Activated naive CD8-positive, alpha-beta T cell treated with anti-CD3 and anti-CD28 coated beads, Interleukin-2, amount 10 ng/mL, durations not matched to agents 7 days and 5 days (primary cell): ENCODE results near the gene MAP3K7. TPM values are rescaled to one million over a fixed set of nuclear protein-coding genes. Genes with fewer than 3 reads are reported as not detected.
A peak's percentile ranks its signal among the peaks of the same experiment; 100 is the strongest.

ENCODE experiments used
- ATAC-seq: fragments of 150-1000 bp; cut with Tn5 transposase; one replicate; pipeline ENCODE4 v1.10.0; 2021; ENCODE audit warnings: low read depth, moderate library complexity
- POLR2A ChIA-PET: fragments of 350-600 bp; sonication (Branson Sonifier 250); formaldehyde crosslinking; loops from one replicate; lab custom pipeline; 2021; ENCODE audit warnings: antibody characterized with exemption; lab: Charles Lee
- DNase-seq: peaks from one replicate; pipeline ENCODE4 v3.0.0; 2021
- H3K27ac Mint-ChIP-seq: one replicate; pipeline ENCODE4 v1.8.0; 2022; ENCODE audit warnings: mild to moderate bottlenecking, mixed read lengths
- H3K27me3 Mint-ChIP-seq: one replicate; pipeline ENCODE4 v1.8.0; 2022; ENCODE audit warnings: mild to moderate bottlenecking, moderate library complexity, mixed read lengths
- H3K36me3 Mint-ChIP-seq: one replicate; pipeline ENCODE4 v1.8.0; 2021; ENCODE audit warnings: mild to moderate bottlenecking, mixed read lengths
- H3K4me1 Mint-ChIP-seq: one replicate; pipeline ENCODE4 v1.8.0; 2021; ENCODE audit warnings: mixed read lengths
- H3K4me3 Mint-ChIP-seq: one replicate; pipeline ENCODE4 v1.8.0; 2022; ENCODE audit warnings: mild to moderate bottlenecking, moderate library complexity, mixed read lengths
- H3K9me3 Mint-ChIP-seq: one replicate; pipeline ENCODE4 v1.8.0; 2021; ENCODE audit warnings: mixed read lengths
- total RNA-seq, 2 experiments: library from RNA; stranded (reverse); gene quantifications; one replicate each; pipeline ENCODE4 v1.2.3, GENCODE V29; 2021

Gene MAP3K7
- total RNA-seq, 2 experiments from 2014 or later: 29.9 to 30.2 TPM

GRCh38 chr6:90534337-90535025 lies 52.4 kb downstream of the MAP3K7 start:
- Mint-ChIP-seq H3K27ac (peak overlapping the region; percentile 87), H3K27me3 (no peaks in the 10 kb centered on the region), H3K36me3 (peaks cover 15% of the 10 kb centered on the region), H3K4me1 (peaks cover 21% of the 10 kb centered on the region), H3K9me3 (no peaks in the 10 kb centered on the region), H3K4me3 (peak overlapping the region; percentile 44)
- POLR2A ChIA-PET: no interaction called here
- no peak for ATAC-seq
- no peak for DNase-seq

- DNase-seq (no peak), ATAC-seq (peak; percentile 96)
- no peaks in the 10 kb centered on the region for H3K9me3 Mint-ChIP-seq
- H3K4me3 Mint-ChIP-seq: peak overlapping the region; percentile 44
- H3K36me3 Mint-ChIP-seq: peaks cover 17% of the 10 kb centered on the region
- peaks cover 24% of the 10 kb centered on the region for H3K4me1 Mint-ChIP-seq
- H3K27ac Mint-ChIP-seq: peak overlapping the region; percentile 87
- no peaks in the 10 kb centered on the region for H3K27me3 Mint-ChIP-seq
- POLR2A ChIA-PET: interaction anchor here (1.2 kb wide), 1 partner anchor 53 kb away, joined by 4 read pairs; the partner anchor contains the start of gene MAP3K7
These were observed 53.1 kb downstream of the MAP3K7 start for GRCh38 chr6:90533615-90534336.

- DNase-seq (no peak), ATAC-seq (no peak)
- Mint-ChIP-seq H3K27ac (no peak overlapping the region), H3K4me3 (no peak overlapping the region), H3K27me3 (no peaks in the 10 kb centered on the region), H3K4me1 (peaks cover 25% of the 10 kb centered on the region), H3K9me3 (no peaks in the 10 kb centered on the region), H3K36me3 (peaks cover 20% of the 10 kb centered on the region)
- POLR2A ChIA-PET: no interaction called here
These were observed 56.0 kb downstream of the MAP3K7 start for GRCh38 chr6:90530882-90531281.

GRCh38 chr6:90525421-90525820 lies 61.5 kb downstream of the MAP3K7 start:
- H3K36me3 Mint-ChIP-seq: peaks cover 14% of the 10 kb centered on the region
- H3K9me3 Mint-ChIP-seq: no peaks in the 10 kb centered on the region
- POLR2A ChIA-PET: no interaction called here
- H3K4me3 Mint-ChIP-seq: no peak overlapping the region
- no peaks in the 10 kb centered on the region for H3K27me3 Mint-ChIP-seq
- peaks cover 4% of the 10 kb centered on the region for H3K4me1 Mint-ChIP-seq
- ATAC-seq: no peak
- no peak for DNase-seq
- no peak overlapping the region for H3K27ac Mint-ChIP-seq

GRCh38 chr6:90523779-90524310 lies 63.0 kb downstream of the MAP3K7 start:
- POLR2A ChIA-PET: no interaction called here
- no peak overlapping the region for H3K4me3 Mint-ChIP-seq
- H3K4me1 Mint-ChIP-seq: peaks cover under 1% of the 10 kb centered on the region
- H3K27me3 Mint-ChIP-seq: no peaks in the 10 kb centered on the region
- no peak for DNase-seq
- H3K36me3 Mint-ChIP-seq: peaks cover 11% of the 10 kb centered on the region
- no peak overlapping the region for H3K27ac Mint-ChIP-seq
- ATAC-seq: no peak
- H3K9me3 Mint-ChIP-seq: no peaks in the 10 kb centered on the region

- no peaks in the 10 kb centered on the region for H3K9me3 Mint-ChIP-seq
- H3K27me3 Mint-ChIP-seq: no peaks in the 10 kb centered on the region
- H3K4me1 Mint-ChIP-seq: no peaks in the 10 kb centered on the region
- ATAC-seq (no peak), DNase-seq (no peak)
- no peak overlapping the region for H3K27ac Mint-ChIP-seq
- POLR2A ChIA-PET: no interaction called here
- peaks cover 7% of the 10 kb centered on the region for H3K36me3 Mint-ChIP-seq
- H3K4me3 Mint-ChIP-seq: no peak overlapping the region
These were observed 64.9 kb downstream of the MAP3K7 start for GRCh38 chr6:90521955-90522354.

GRCh38 chr6:90516074-90516660 lies 70.7 kb downstream of the MAP3K7 start:
- POLR2A ChIA-PET: no interaction called here

GRCh38 chr6:90514496-90514895 lies 72.4 kb downstream of the MAP3K7 start:
- Mint-ChIP-seq H3K4me1 (peaks cover 12% of the 10 kb centered on the region), H3K9me3 (no peaks in the 10 kb centered on the region), H3K4me3 (no peak overlapping the region), H3K27ac (no peak overlapping the region), H3K27me3 (no peaks in the 10 kb centered on the region), H3K36me3 (peaks cover 37% of the 10 kb centered on the region)
- ATAC-seq (no peak), DNase-seq (no peak)
- POLR2A ChIA-PET: no interaction called here

More at GRCh38 chr6:90516074-90516660, 70.7 kb downstream of the MAP3K7 start:
- Mint-ChIP-seq H3K27ac (no peak overlapping the region), H3K4me3 (no peak overlapping the region), H3K4me1 (no peaks in the 10 kb centered on the region), H3K27me3 (no peaks in the 10 kb centered on the region), H3K36me3 (peaks cover 31% of the 10 kb centered on the region), H3K9me3 (no peaks in the 10 kb centered on the region)
- ATAC-seq (no peak), DNase-seq (no peak)

- Mint-ChIP-seq H3K36me3 (peaks cover 34% of the 10 kb centered on the region), H3K4me1 (peaks cover 12% of the 10 kb centered on the region), H3K4me3 (no peak overlapping the region), H3K27me3 (no peaks in the 10 kb centered on the region), H3K27ac (no peak overlapping the region), H3K9me3 (peaks cover 6% of the 10 kb centered on the region)
- POLR2A ChIA-PET: no interaction called here
- no peak for DNase-seq
- no peak for ATAC-seq
These were observed 78.1 kb downstream of the MAP3K7 start for GRCh38 chr6:90508753-90509152.

GRCh38 chr6:90502866-90503407 lies 83.9 kb downstream of the MAP3K7 start:
- Mint-ChIP-seq H3K9me3 (peaks cover 2% of the 10 kb centered on the region), H3K27ac (peak overlapping the region; percentile 70), H3K36me3 (peaks cover 2% of the 10 kb centered on the region), H3K4me3 (peak overlapping the region; percentile 41), H3K4me1 (peaks cover 10% of the 10 kb centered on the region), H3K27me3 (peaks cover 7% of the 10 kb centered on the region)
- ATAC-seq (peak; percentile 74), DNase-seq (no peak)
- POLR2A ChIA-PET: no interaction called here

GRCh38 chr6:90502381-90502780 lies 84.5 kb downstream of the MAP3K7 start:
- Mint-ChIP-seq H3K27me3 (peaks cover 8% of the 10 kb centered on the region), H3K27ac (no peak overlapping the region), H3K4me3 (no peak overlapping the region), H3K9me3 (no peaks in the 10 kb centered on the region), H3K36me3 (no peaks in the 10 kb centered on the region), H3K4me1 (peaks cover 10% of the 10 kb centered on the region)
- ATAC-seq (no peak), DNase-seq (no peak)
- POLR2A ChIA-PET: no interaction called here

- POLR2A ChIA-PET: no interaction called here
- H3K27ac Mint-ChIP-seq: no peak overlapping the region
- ATAC-seq: no peak
- no peak for DNase-seq
- H3K4me3 Mint-ChIP-seq: no peak overlapping the region
- H3K36me3 Mint-ChIP-seq: peaks cover 2% of the 10 kb centered on the region
- peaks cover 10% of the 10 kb centered on the region for H3K4me1 Mint-ChIP-seq
- no peaks in the 10 kb centered on the region for H3K9me3 Mint-ChIP-seq
- peaks cover 18% of the 10 kb centered on the region for H3K27me3 Mint-ChIP-seq
These were observed 86.4 kb downstream of the MAP3K7 start for GRCh38 chr6:90500458-90500857.

GRCh38 chr6:90497411-90497810 lies 89.5 kb downstream of the MAP3K7 start:
- no peak for ATAC-seq
- H3K27ac Mint-ChIP-seq: no peak overlapping the region
- POLR2A ChIA-PET: interaction anchor here (0.6 kb wide), 1 partner anchor 1330 kb away, joined by 3 read pairs; no protein-coding TSS in a partner anchor
- peaks cover 21% of the 10 kb centered on the region for H3K27me3 Mint-ChIP-seq
- DNase-seq: no peak
- no peak overlapping the region for H3K4me3 Mint-ChIP-seq
- H3K36me3 Mint-ChIP-seq: peaks cover 2% of the 10 kb centered on the region
- no peaks in the 10 kb centered on the region for H3K9me3 Mint-ChIP-seq
- H3K4me1 Mint-ChIP-seq: peaks cover 9% of the 10 kb centered on the region
